Measurements from ENCODE around the gene KCNS1. TPM values are rescaled to one million over a fixed set of nuclear protein-coding genes. Genes with fewer than 3 reads are reported as not detected.

KCNS1 gene
- total and polyA plus RNA-seq, 11 donors: 0.07 to 0.38 (median 0.14) TPM; not detected in 8

DNA sequence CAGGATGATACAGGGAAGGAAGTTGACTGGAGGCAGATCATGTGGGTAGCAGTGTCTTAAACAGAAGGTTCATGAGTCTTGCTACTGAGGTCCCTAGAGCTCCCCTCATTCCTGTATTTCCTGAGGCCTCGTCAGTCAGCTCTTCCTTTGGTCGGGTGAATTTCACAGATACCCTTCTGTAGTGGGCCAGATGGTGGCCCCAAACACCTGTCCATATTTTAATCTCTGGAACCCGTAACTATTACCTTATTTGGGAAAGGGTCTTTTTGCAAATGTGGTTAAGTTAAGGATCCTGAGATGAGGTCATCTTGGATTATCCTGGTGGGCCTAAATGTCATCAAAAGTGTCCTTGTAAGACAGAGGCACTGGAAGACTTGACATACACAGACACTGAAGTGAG, 9.6 kb downstream of the KCNS1 start:
- H3K27me3 ChIP-seq: peaks cover 0 to 8% (median 4%) of the 10 kb centered on the region in 9 donors
- peaks cover 0 to 5% (median 0%) of the 10 kb centered on the region in 12 donors for H3K4me1 ChIP-seq
- intact Hi-C loops (cut with DNase I): loop anchor here in 3 of 10 donors (5.0 to 10.0 kb wide), 2 partner anchors 79 to 203 kb away; no protein-coding TSS in a partner anchor
- no peak for TF ChIP-seq POLR2A (IDR thresholded peaks at IDR 0.05)
- TF ChIP-seq, protein P1, sequence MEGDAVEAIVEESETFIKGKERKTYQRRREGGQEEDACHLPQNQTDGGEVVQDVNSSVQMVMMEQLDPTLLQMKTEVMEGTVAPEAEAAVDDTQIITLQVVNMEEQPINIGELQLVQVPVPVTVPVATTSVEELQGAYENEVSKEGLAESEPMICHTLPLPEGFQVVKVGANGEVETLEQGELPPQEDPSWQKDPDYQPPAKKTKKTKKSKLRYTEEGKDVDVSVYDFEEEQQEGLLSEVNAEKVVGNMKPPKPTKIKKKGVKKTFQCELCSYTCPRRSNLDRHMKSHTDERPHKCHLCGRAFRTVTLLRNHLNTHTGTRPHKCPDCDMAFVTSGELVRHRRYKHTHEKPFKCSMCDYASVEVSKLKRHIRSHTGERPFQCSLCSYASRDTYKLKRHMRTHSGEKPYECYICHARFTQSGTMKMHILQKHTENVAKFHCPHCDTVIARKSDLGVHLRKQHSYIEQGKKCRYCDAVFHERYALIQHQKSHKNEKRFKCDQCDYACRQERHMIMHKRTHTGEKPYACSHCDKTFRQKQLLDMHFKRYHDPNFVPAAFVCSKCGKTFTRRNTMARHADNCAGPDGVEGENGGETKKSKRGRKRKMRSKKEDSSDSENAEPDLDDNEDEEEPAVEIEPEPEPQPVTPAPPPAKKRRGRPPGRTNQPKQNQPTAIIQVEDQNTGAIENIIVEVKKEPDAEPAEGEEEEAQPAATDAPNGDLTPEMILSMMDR (IDR thresholded peaks at IDR 0.05): no peak
- H3K4me3 ChIP-seq: no peak overlapping the region
- no peak for DNase-seq
- no peaks in the 10 kb centered on the region for H3K36me3 ChIP-seq
- H3K27ac ChIP-seq: no peak overlapping the region
- no peak for ATAC-seq
- no peaks in the 10 kb centered on the region for H3K9me3 ChIP-seq
- 73 to 92% (median 77%) methylated on average over 3 of the region's 3 CpGs for WGBS, 4 donors

DNA sequence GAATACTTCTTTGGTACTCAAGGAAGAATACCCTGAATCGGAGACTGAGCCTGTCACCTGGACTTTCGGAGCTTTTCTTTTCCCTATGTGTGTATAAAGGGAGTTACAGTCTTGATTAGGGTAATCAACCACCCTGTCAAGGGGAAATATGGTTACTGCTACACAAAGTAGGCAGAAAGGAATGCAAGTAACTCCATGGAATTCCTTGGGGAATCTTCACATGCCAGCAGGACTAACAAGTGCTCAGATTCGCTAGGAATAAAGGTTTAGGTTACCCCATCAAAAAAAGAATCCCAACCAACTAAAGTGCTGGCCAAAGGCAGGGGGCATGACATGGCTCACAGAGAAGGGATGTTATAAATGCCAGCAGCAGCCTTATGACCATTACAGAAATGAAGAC, 10.4 kb downstream of the KCNS1 start:
- intact Hi-C loops (cut with DNase I): loop anchor here in 3 of 10 donors (5.0 to 10.0 kb wide), 2 partner anchors 78 to 204 kb away; no protein-coding TSS in a partner anchor
- no peak for DNase-seq
- Histone ChIP-seq H3K9me3 (no peaks in the 10 kb centered on the region), H3K4me3 (no peak overlapping the region), H3K27ac (no peak overlapping the region), H3K4me1 (peaks cover 0 to 2% (median 0%) of the 10 kb centered on the region in 12 donors), H3K36me3 (no peaks in the 10 kb centered on the region), H3K27me3 (no peaks in the 10 kb centered on the region)
- WGBS, 4 donors: 93 to 97% (median 95%) methylated on average over 3 of the region's 3 CpGs
- no peak for ATAC-seq
- TF ChIP-seq, protein P1 (IDR thresholded peaks at IDR 0.05): no peak
- TF ChIP-seq POLR2A (IDR thresholded peaks at IDR 0.05): no peak

DNA sequence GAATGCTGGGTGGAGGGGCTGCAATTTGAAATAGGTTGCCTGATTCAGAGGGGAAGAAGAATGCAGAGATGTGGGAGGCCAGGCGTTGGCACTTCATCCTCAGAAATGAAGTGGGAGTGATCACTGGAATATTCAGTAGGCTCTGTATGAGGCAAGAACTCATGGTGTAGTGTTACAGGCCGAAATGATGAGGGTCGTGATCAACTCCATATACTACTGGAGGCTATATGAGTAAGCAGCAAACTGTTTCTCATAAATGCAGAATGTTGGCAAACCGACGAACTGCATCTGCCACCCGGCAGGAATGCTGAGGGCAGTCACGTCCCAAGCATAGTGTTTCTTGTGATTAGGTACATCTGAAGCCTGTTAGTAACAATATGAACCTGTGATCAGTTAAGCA, 12.7 kb downstream of the KCNS1 start:
- H3K27ac ChIP-seq: no peak overlapping the region
- DNase-seq (no peak), ATAC-seq (no peak)
- 80 to 92% (median 85%) methylated on average over 7 of the region's 7 CpGs for WGBS, 4 donors
- no peaks in the 10 kb centered on the region for H3K36me3 ChIP-seq
- no peak for TF ChIP-seq POLR2A (IDR thresholded peaks at IDR 0.05)
- TF ChIP-seq, protein P1 (IDR thresholded peaks at IDR 0.05): no peak
- no peaks in the 10 kb centered on the region for H3K27me3 ChIP-seq
- H3K9me3 ChIP-seq: peaks cover 0 to 2% (median 0%) of the 10 kb centered on the region in 12 donors
- intact Hi-C loops (cut with DNase I): no loop called here
- H3K4me1 ChIP-seq: no peaks in the 10 kb centered on the region
- no peak overlapping the region for H3K4me3 ChIP-seq

DNA sequence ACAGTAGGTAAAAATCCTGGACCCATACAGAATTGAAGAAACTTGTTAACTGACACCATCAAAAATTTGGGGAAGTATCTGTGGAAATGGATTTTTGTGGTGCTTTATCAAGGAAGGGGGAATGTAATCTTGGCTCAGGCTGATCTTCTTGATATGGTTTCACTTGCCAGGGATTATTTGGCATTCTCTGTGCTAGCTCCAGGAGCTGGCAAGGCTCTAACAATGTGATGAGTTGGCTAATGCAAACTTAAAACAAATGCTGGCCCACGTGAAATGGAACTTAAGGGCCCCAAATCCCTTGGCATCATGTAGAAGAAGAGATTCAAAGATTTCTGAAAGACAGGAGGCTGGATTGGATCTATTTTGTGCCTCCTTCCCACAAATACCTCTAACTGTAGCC, 13.1 kb downstream of the KCNS1 start:
- peaks cover 0 to 2% (median 0%) of the 10 kb centered on the region in 9 donors for H3K36me3 ChIP-seq
- TF ChIP-seq POLR2A (IDR thresholded peaks at IDR 0.05): no peak
- TF ChIP-seq, protein P1 (IDR thresholded peaks at IDR 0.05): no peak
- WGBS, 4 donors: 77 to 88% (median 85%) methylated on average over 1 of the region's 1 CpG
- intact Hi-C loops (cut with DNase I): no loop called here
- no peak overlapping the region for H3K4me3 ChIP-seq
- no peak overlapping the region for H3K27ac ChIP-seq
- no peak for DNase-seq
- no peaks in the 10 kb centered on the region for H3K27me3 ChIP-seq
- ATAC-seq: no peak
- H3K4me1 ChIP-seq: no peaks in the 10 kb centered on the region
- peaks cover 0 to 7% (median 0%) of the 10 kb centered on the region in 12 donors for H3K9me3 ChIP-seq

All from heart left ventricle (tissue), 16 donors.